Heart right ventricle (tissue), 16 donors: ENCODE results near the gene XPNPEP3. TPM values are rescaled to one million over a fixed set of nuclear protein-coding genes. Genes with fewer than 3 reads are reported as not detected.

Experiments
- ATAC-seq, 8 donors: fragments of 200-7000 bp; cut with Tn5 transposase; one replicate each; pipeline ENCODE4 v1.9.1; 2020; ENCODE audit warnings: mild to moderate bottlenecking in 8 of 8, moderate library complexity in 8 of 8, moderate number of reproducible peaks in 1 of 8
- DNase-seq, 2 donors: peaks; one replicate each; pipeline ENCODE4 v3.0.0-alpha.2; 2020
- H3K27ac ChIP-seq, 10 donors: fragments of 200-600 bp; sonication (generic) in 2 of 10; one replicate each; pipeline versions ENCODE4 v1.5.0 to v1.8.0; 2020 to 2022; ENCODE audit warnings: mild to moderate bottlenecking in 3 of 10
- H3K27me3 ChIP-seq, 7 donors: fragments of 200-600 bp; one replicate each; pipeline ENCODE4 v1.8.0; 2021 to 2022; ENCODE audit warnings: mild to moderate bottlenecking in 2 of 7
- H3K36me3 ChIP-seq, 9 donors: fragments of 200-600 bp; sonication (generic) in 1 of 9; one replicate each; pipeline versions ENCODE4 v1.5.0 to v1.8.0; 2020 to 2022; ENCODE audit warnings: mild to moderate bottlenecking in 2 of 9
- H3K4me1 ChIP-seq, 9 donors: fragments of 200-600 bp; sonication (generic) in 1 of 9; one replicate each; pipeline versions ENCODE4 v1.5.0 to v1.8.0; 2020 to 2022; ENCODE audit warnings: mild to moderate bottlenecking in 4 of 9
- H3K4me3 ChIP-seq, 10 donors: fragments of 200-600 bp; sonication (generic) in 2 of 10; one replicate each; pipeline versions ENCODE4 v1.5.0 to v1.8.0; 2020 to 2022; ENCODE audit warnings: mild to moderate bottlenecking in 7 of 10, moderate library complexity in 2 of 10
- H3K9me3 ChIP-seq, 11 donors: fragments of 200-600 bp in 10 of 11; sonication (generic) in 2 of 11; one replicate each; pipeline versions ENCODE4 v1.5.0 to v1.8.0; 2013 to 2022; ENCODE audit warnings: mild to moderate bottlenecking in 2 of 11, control low read depth in 1 of 11, moderate library complexity in 1 of 11
- CTCF ChIP-seq, 9 donors: fragments of 200-600 bp; sonication (generic) in 2 of 9; IDR thresholded peaks; one replicate each; pipeline versions ENCODE4 v1.5.0 to v1.8.0; 2021 to 2022; ENCODE audit warnings: antibody characterized with exemption in 9 of 9, mild to moderate bottlenecking in 5 of 9, moderate library complexity in 1 of 9
- WGBS, 2 donors: extraction: QIAGEN DNeasy Blood & Tissue Kit; methylation state at CpG; one replicate each; pipeline ENCODE4 v1.1.7; 2013; ENCODE audit warnings: inconsistent platforms in 1 of 2; 5-methylcytosine and 5-hydroxymethylcytosine counted together
- intact Hi-C, 10 donors: fragments of 100-400 bp; cut with DNase I; formaldehyde crosslinking; loops; one replicate each; pipeline versions ENCODE4 v1.11.1 to v1.14.2; 2022
- microRNA-seq, 2 donors: library from miRNA; unstranded; fragments of <30 nt; microRNA quantifications; one replicate each; pipeline ENCODE4 v1.2.0, GENCODE V29; 2021
- polyA plus RNA-seq, 2 donors: library from polyadenylated mRNA; stranded (reverse); fragments of 200-250 nt; gene quantifications; one replicate each; pipeline ENCODE4 v1.2.3, GENCODE V29; 2013
- total RNA-seq, 10 donors: library from RNA; stranded (reverse); fragmentation: NEBNext Ultra II Directional in 3 of 10; extraction: Animal tissue kit (Norgen Biotek cat#: 25700) in 3 of 10; gene quantifications; one replicate each; pipeline versions ENCODE4 v1.2.1 to v1.2.4, GENCODE V29; 2021 to 2023
- donor health status: Arrhythmogenic right ventricular cardiomyopathy.
- donor health status: ischemic (EF 13 %, LVEDD 7.1; RV severe dilation, severe dysfunction).
- donor health status: healthy with polysubstance abuse.
- donor health status: DM: no; HTN: yes; CAD: no.
- donor health status: DM: no; HTN: no; CAD: no.
- donor health status: ischemic (EF 25% LVEDD 6.9; RV normal size, moderate dysfunction).
- donor health status: ischemic (EF 25% LVEDD 5.7; RV mildly dilated, moderate dysfunction).
- donor health status: healthy.
- donor health status: DM: yes; HTN: yes; CAD: no.
- donor health status: Ischemic cardiomyopathy.
- donor health status: ischemic (EF 35%, LVEDD 5.7; RV mildly dilated, moderate dysfunction).
- donor health status: nonischemic (EF 11% LVEDD 7.7; RV severe dilation, severe dysfunction).
- donor health status: DM: yes; HTN: yes; CAD: no.
- donor health status: PGD.
- donor health status: ischemic (EF 29% LVEDD 5.4; RV normal size, mild dysfunction).
- donor health status: nonischemic (EF 23%, LVEDD 6.1; RV moderate dilation, normal function).

XPNPEP3 gene
- total and polyA plus RNA-seq, 12 donors = 3.7 to 31.7 (median 24.8) TPM

GRCh38 chr22:40979198-40979597 lies 122.2 kb downstream of the XPNPEP3 start:
- DNase-seq = no peak
- intact Hi-C loops = no loop called here
- H3K4me1 ChIP-seq = peaks cover 0 to 13% (median 6%) of the 10 kb centered on the region in 9 donors
- H3K27ac ChIP-seq = no peak overlapping the region
- no peak for TF ChIP-seq CTCF (IDR thresholded peaks at IDR 0.05)
- 96 to 98% methylated on average over 7 of the region's 7 CpGs for WGBS, 2 donors
- no peak for ATAC-seq
- no peak overlapping the region for H3K4me3 ChIP-seq
- no peaks in the 10 kb centered on the region for H3K36me3 ChIP-seq
- H3K27me3 ChIP-seq = no peaks in the 10 kb centered on the region
- H3K9me3 ChIP-seq = no peaks in the 10 kb centered on the region

GRCh38 chr22:40979871-40980270 lies 122.9 kb downstream of the XPNPEP3 start:
- no peaks in the 10 kb centered on the region for H3K36me3 ChIP-seq
- DNase-seq = no peak
- H3K4me1 ChIP-seq = peaks cover 0 to 13% (median 6%) of the 10 kb centered on the region in 9 donors
- no peaks in the 10 kb centered on the region for H3K27me3 ChIP-seq
- intact Hi-C loops = no loop called here
- WGBS, 2 donors = 63 to 64% methylated on average over 8 of the region's 8 CpGs
- no peak for TF ChIP-seq CTCF (IDR thresholded peaks at IDR 0.05)
- peak in 1 of 8 donors; percentile 48 for ATAC-seq
- H3K4me3 ChIP-seq = no peak overlapping the region
- H3K27ac ChIP-seq = no peak overlapping the region
- H3K9me3 ChIP-seq = no peaks in the 10 kb centered on the region

Small RNA genes within 50 kb of the gene (microRNA-seq; reads per million reads assigned to microRNA genes)
- gene MIR4766 = 1.2 to 3.1 reads per million in 2 donors

Other genes starting within 250 kb of the XPNPEP3 start
- gene MRTFA, start 220.4 kb upstream of the XPNPEP3 start, total RNA-seq = 10 to 100 TPM; 13.2 to 30.9 (median 18.5) TPM
- gene MRTFA, start 220.4 kb upstream of the XPNPEP3 start, polyA plus RNA-seq = 10 to 100 TPM; 19.1 to 24.6 TPM
- 1 to 10 TPM in 2 of 10 donors, under 1 TPM in 7, not detected in 1; 0.19 to 1.5 (median 0.37) TPM for gene MCHR1, start 177.7 kb upstream of the XPNPEP3 start, total RNA-seq
- under 1 TPM; 0.15 to 0.39 TPM for gene MCHR1, start 177.7 kb upstream of the XPNPEP3 start, polyA plus RNA-seq
- 1 to 10 TPM; 2.5 to 5.6 (median 4.0) TPM for gene SLC25A17, start 37.8 kb upstream of the XPNPEP3 start, total RNA-seq
- gene SLC25A17, start 37.8 kb upstream of the XPNPEP3 start, polyA plus RNA-seq = 1 to 10 TPM; 7.2 to 8.6 TPM
- gene ST13, start 509 bp upstream of the XPNPEP3 start, total RNA-seq = 100 to 1,000 TPM; 170 to 238 (median 215) TPM
- 100 to 1,000 TPM in 1 of 2 donors, 10 to 100 TPM in 1; 35.0 to 126 TPM for gene ST13, start 509 bp upstream of the XPNPEP3 start, polyA plus RNA-seq
- not detected for gene DNAJB7, start 5.0 kb downstream of the XPNPEP3 start, total RNA-seq
- not detected for gene DNAJB7, start 5.0 kb downstream of the XPNPEP3 start, polyA plus RNA-seq
- 10 to 100 TPM; 58.0 to 71.6 (median 59.8) TPM for gene RBX1, start 94.2 kb downstream of the XPNPEP3 start, total RNA-seq
- 100 to 1,000 TPM in 1 of 2 donors, 10 to 100 TPM in 1; 86.3 to 123 TPM for gene RBX1, start 94.2 kb downstream of the XPNPEP3 start, polyA plus RNA-seq
- gene EP300, start 235.4 kb downstream of the XPNPEP3 start, total RNA-seq = 10 to 100 TPM; 23.4 to 41.7 (median 36.4) TPM
- gene EP300, start 235.4 kb downstream of the XPNPEP3 start, polyA plus RNA-seq = 10 to 100 TPM in 1 of 2 donors, 1 to 10 TPM in 1; 5.8 to 13.9 TPM